Fibroblast of gingiva (primary cell): ENCODE data around the gene PDE7B.
A peak's percentile ranks its signal among the peaks of the same experiment; 100 is the strongest.

Experiments used
- DNase-seq: peaks from one replicate; pipeline ENCODE4 v3.0.0-alpha.2; 2011; ENCODE audit warnings: low read depth

The PDE7B gene

DNA sequence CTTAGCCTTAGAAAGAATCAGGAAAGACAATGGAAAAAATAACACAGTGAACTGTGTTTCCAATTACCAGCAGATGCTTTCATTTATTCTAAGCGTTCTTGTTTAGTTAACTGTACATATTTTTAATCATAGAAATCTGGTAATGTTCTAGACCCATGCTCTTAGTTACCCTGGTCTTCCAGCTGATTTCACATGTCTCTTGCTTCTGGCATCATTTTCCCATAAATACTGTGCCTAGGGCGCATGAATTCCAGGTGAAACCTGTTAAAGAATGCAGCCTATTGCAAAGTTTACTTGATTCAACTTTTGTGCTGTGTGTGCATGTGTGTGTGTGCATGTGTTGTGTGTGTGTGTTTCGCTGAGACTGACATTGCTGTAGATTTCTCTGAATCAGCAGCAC lies 178.6 kb downstream of the PDE7B start:
- peak; percentile 84 for DNase-seq

- peak; percentile 47 for DNase-seq
Observed at GRCh38 chr6:136031982-136032381, 180.5 kb downstream of the PDE7B start.

DNA sequence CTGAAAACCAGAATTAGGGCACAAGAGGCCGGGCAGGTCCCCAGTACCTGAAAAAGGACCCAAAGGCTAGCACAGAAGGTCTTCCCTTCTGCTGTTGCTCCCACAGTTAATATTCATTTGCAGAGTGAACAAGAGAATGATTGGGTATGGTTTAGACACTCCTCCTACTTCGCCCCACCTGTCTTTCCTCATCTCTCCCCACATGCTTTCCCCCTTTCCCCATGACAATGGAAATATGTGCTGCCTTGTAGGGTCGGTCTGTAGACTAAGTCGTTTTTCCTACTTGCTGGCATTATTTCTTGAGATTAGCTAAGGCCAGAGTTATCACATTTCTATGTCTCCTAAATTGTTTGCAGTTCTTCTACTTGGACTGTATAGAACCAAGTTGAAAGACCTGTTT lies 181.9 kb downstream of the PDE7B start:
- no peak for DNase-seq

GRCh38 chr6:136034422-136034821 lies 182.9 kb downstream of the PDE7B start:
- no peak for DNase-seq

GRCh38 chr6:136035378-136036070 lies 184.0 kb downstream of the PDE7B start:
- DNase-seq: peak; percentile 57

- DNase-seq: no peak
Observed at GRCh38 chr6:136036071-136036380, 184.5 kb downstream of the PDE7B start.

DNA sequence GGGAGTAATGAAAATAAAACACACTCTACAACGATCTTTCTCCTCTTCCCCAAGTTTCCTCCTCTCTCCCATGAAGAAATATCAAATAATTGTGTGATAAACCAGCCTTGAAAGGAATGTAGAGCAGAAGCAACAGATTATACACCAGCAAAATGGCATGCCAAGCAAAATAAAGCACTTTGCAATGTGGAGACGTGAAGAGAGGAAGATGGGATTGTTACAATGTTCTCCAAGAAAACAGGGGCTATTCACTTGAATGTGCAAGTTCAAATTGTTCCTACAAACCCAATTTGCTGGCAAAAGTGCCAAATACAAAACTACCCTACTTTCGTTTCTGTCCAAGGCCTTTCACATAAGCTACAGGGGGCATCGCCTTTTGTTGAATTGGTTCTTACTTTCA lies 185.1 kb downstream of the PDE7B start:
- peak; percentile 64 for DNase-seq

DNA sequence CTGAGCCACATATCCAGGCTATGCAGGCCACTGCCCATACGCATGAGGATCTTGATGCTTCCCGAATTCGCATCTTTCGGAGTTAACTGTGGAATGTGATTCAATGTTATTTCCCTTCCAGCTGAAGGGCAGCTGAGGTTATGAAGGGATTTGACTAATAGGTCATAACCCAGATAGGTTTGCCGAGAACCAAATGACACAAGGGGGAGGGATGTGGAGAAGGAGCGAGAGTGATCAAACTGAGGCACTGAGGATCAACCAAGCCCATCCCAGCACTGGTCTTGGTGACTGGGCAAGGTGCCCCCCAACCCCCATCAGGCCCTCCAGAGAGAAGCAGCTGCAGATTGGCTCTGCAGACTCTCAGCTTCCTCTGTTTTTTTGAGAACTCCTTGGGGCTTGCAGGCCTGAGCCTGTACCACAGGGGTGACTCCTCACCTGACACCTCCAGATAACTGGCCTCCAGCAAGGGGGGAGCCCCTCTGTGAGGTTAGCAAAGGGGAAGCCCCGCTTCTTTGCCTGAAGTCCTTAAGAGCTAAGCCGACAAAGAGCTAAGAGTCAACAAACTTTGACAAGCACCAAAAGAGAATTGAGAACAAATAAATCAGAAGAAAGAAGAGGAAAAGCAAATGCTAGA lies 185.9 kb downstream of the PDE7B start:
- DNase-seq: no peak

DNA sequence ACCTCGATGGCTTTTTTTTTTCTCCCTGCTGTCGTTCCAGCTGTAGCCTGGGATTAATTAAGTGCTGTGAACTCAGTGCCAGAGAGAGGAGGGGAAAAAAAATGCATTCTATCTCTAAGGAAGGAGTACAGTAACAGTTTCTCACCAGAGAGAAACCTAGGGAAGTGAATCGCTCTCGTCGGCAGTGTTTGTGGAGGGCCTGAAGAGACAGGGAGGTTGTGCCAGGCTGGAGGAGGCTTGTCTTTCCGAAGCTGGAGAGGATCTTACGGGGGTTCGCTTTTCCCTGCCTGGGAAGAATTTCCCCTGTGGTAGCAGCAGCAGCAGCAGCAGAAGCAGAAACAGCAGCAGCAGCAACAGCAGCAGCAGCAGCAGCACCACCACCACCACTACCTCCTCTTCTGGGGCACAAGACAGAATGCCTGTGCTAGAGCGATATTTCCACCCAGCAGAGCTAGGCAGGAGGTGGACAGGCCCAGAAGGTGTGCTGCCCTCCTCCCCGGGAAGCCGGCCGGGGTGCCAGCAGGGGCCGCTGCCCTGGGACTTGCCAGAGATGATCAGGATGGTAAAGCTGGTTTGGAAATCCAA lies 186.5 kb downstream of the PDE7B start:
- DNase-seq: peak; percentile 73

DNA sequence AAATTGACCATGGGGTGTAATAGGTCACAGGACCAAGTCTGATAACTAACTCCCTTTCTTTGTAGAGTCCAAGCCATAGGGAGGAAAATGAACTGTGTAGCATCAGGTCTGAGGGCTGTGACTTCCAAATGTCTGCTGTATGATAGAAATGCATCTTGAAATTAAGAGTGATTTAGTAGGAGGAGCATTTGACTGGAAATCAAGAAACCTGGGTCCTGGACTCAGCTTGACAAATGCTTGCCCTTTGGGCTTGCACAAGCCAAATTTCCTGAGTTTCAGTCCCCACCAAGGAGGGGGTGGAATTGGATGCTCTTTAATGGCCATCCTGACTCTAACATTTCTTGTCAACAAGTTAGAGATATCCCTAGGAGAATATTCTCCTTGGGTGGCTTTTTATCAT lies 187.0 kb downstream of the PDE7B start:
- no peak for DNase-seq

- DNase-seq: no peak
Observed at GRCh38 chr6:136039185-136039584, 187.7 kb downstream of the PDE7B start.

GRCh38 chr6:136050475-136050874 lies 199.0 kb downstream of the PDE7B start:
- DNase-seq: no peak

DNA sequence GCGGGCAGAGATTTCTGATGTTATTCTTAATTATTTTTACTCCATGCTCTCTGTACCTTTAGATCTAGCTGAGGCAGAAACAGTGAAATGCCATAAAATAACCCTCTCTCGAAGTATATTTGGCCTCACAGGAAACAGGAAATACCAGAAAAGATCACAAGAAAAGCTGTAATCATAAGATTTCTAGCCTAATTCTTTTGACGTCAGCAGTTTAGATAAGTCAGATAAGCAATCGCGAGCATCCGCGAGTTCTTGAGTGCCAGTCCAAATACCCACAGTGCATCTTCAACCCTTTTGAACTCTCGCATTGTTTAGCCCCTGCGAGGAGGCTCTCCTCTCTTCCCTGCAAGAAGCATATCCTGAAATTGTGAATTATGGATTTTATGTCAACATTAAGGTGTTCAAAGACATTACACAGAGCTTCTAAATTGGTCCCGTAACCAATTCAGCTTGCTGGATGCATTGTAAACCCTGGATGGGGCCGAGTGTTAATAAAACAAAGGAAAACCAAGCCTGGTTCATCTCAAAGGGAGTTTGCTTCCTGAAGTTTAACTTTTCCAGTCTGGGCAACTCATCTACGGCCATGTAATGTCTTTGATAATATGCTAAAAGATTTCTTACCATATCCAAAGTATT lies 199.8 kb downstream of the PDE7B start:
- no peak for DNase-seq

- no peak for DNase-seq
Observed at GRCh38 chr6:136052031-136052430, 200.5 kb downstream of the PDE7B start.

DNA sequence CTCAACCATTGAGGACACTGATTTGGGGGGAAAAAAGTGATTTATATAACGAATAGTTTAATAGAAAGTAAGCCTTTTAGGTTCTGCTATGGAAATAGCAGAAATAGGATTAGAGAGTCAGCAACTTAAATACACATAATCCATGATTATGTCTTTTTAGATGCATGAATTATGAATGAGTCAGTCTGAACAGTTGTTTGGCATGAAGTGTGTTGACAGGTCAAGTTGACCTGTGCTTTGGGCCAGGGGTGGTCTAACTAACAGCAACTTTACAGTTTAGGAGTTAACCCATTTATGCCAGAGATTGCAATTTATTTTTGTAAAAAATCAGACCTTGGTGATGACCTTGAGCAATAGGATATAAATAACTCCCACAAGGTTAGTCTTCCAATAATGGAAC lies 207.4 kb downstream of the PDE7B start:
- no peak for DNase-seq

GRCh38 chr6:136059308-136059707 lies 207.8 kb downstream of the PDE7B start:
- DNase-seq: no peak

DNA sequence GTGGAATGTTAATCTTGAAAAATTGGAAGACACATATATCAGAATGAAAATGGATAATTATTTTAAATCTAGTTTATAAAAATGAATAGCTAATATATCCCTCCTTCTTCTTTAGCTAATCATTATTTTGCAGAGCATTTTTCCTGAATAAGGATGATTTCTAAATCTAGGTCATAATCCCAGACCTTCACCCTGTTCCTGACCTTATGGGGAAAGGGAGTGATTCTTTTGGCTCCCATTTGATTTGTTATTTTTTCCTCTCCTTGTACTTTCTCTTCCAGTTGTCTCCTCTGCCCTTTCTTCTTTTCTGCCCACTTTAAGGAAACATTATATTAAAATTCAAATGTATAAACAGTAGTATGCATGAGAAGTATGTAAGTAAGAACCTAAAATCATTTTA lies 208.6 kb downstream of the PDE7B start:
- no peak for DNase-seq

DNA sequence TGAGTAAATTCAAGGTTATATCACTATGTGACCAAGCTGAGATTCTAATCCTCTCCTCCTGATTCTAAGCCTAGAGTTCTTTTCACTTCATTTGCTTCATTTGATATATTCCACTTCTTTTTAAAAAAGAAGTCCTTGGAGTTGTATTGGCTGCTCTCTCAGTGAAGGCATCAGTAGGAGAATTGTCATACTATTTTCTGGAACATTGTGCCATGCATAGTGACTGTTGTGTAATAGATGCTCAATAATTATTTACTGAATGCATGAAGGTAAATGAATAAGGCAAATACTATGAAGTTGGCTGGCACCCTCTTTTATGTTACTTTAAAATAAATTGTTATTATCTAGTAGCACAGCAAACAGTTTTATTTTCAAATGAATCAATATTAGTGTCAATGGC lies 209.3 kb downstream of the PDE7B start:
- no peak for DNase-seq

DNA sequence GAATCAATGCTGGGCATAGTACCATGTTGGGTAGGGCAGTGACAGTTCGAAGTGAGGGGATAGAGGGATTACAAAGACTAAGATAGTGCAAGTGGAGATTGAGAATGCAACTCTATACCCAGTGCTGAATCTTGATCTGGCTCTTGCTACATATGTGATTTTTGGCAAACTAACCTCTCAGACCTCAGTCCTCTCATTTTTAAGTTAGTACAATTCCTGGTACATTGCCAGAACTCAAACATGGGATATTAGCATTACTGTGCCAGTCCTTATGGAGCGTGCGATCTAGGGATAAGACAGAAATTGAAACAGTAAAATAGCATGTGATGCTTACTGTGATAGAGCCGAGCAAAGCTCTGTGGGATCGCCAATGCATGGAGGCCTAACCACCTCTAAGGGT lies 210.2 kb downstream of the PDE7B start:
- DNase-seq: peak; percentile 30

DNA sequence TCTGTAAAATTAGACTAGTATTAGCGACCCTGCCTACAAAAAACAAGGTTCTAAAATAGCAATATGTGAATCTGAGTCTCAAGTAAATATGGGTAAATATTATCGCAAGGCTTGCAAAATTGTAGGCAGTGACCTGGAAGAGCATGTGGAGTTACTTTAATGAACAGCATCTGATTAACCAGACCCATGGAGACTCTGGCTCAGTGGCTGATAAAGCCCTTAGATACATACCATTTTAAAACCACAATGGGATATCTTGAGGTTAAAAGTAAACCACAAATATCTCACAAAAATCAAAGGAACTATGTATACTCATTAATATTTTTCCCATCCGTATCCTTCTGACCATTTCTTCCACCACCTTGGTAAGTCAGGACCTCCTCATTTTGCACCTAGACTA lies 211.6 kb downstream of the PDE7B start:
- DNase-seq: peak; percentile 29

DNA sequence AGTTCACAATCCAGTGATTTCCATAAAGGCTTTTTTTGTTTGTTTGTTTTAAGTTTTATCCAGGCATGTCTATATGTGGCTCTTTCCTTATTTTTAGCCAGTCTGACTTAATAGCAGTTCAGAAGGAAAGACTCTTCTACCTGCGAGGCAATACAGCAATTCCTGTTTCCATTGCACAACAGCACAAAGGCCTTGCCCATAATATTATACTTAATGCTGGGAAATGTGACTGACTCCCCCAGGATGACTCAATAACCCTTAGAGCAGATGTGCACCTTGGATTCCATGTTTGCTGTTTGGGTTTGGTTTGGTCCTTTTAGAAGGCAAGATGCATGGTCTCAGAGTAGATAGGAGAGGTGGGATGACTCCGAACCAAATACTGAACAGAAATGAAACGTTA lies 214.5 kb downstream of the PDE7B start:
- no peak for DNase-seq

- DNase-seq: peak; percentile 41
Observed at GRCh38 chr6:136067731-136068341, 216.3 kb downstream of the PDE7B start.

DNA sequence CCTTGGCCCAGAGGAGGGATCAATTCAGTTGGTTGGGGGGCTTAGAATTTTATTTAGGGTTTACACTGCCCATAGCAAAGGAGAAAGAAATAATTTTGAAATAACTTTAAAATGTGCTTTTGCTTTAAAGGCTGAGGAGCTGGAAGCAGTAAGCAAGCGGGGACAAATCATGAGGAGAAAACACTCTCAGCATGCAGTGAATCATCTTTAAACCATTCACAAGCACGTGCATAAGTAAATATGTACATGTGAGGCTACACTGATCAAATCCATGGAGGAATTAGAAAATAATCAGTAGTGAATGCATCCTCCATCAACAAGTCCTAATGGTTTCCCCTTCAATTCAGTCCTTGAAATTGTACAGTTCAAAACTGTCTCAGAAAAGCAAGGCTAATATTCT lies 217.6 kb downstream of the PDE7B start:
- DNase-seq: peak; percentile 75
